Measurements from ENCODE around the gene ARHGEF7. TPM values are rescaled to one million over a fixed set of nuclear protein-coding genes. Genes with fewer than 3 reads are reported as not detected.

The ARHGEF7 gene
- total RNA-seq, 2 experiments from 2014 or later, result 67.9 to 68.9 TPM

DNA sequence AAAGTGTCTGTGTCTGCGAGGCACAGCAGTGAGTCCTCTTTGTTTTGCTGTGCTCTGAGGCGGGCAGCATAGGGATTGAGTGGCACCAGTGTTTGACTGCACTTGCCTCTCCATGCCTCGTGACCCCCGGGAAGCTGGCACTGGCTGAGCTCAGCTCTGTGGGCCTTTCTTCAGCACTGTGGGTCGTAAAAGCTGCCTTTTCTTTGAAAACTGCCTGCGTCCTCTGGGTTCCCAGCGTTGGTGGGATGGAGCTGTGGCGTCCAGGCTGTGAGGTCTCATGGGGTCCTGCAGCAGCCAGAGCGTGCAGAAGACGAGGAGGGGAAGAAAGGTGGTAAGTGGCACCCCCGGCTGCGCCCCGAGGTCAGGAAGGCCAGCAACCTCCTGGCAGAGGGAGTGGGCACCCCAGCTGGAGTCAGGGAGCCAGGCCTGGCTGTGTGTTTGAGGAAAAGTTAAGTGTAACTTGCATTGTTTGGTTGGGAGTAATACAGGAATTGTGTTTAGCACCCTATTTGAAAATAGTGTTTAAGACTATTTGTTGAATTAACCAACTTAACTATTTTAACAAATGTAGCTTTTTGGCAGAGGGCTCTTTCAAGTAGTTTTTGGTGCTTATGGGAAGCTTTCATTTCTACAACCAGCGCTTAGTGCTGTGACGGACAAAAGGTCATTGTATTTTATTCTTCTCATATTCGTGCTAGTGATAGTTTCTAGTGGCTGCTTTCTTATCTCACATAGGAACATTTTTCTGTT lies 126.1 kb downstream of the ARHGEF7 start:
- Mint-ChIP-seq H3K9me3 (no peaks in the 10 kb centered on the region), H3K27me3 (no peaks in the 10 kb centered on the region), H3K36me3 (ENCODE audit: low read depth) (peaks cover 48% of the 10 kb centered on the region), H3K4me1 (peaks cover 4% of the 10 kb centered on the region), H3K4me3 (no peak overlapping the region), H3K27ac (no peak overlapping the region)
- CTCF ChIA-PET, result no interaction called here
- DNase-seq, result no peak
- POLR2A ChIA-PET, result no interaction called here

- ChIA-PET CTCF (interaction anchor here (1.2 kb wide), 1 partner anchor 18 kb away, joined by 3 read pairs; no protein-coding TSS in a partner anchor), POLR2A (no interaction called here)
- Mint-ChIP-seq H3K36me3 (ENCODE audit: low read depth) (peaks cover 53% of the 10 kb centered on the region), H3K27ac (no peak overlapping the region), H3K27me3 (no peaks in the 10 kb centered on the region), H3K9me3 (no peaks in the 10 kb centered on the region), H3K4me3 (no peak overlapping the region), H3K4me1 (peaks cover 4% of the 10 kb centered on the region)
- DNase-seq, result no peak
These were observed 126.8 kb downstream of the ARHGEF7 start for GRCh38 chr13:111241862-111242261.

DNA sequence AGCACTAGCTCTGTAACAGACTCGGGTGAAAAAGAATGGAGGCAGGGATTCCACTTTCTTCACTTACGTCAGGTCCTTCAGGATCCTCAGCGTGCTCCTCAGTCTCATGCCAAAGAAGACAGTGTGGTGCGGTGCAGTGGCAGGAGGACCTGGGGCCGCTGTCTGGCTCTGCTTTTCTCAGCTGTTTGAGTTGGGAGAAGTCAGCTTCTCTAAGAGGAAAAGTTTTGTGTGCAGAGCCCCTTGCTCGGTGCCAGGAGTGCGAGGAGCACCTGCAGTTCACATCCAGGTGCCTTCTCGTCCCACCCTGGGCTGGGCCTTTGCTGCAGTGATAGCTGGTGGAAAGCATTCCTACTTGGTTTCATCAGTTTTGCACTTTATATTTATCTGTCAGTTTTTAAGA lies 127.5 kb downstream of the ARHGEF7 start:
- no peak overlapping the region for H3K4me3 Mint-ChIP-seq
- H3K36me3 Mint-ChIP-seq (ENCODE audit: low read depth), result peaks cover 59% of the 10 kb centered on the region
- no peaks in the 10 kb centered on the region for H3K9me3 Mint-ChIP-seq
- DNase-seq, result no peak
- peaks cover 4% of the 10 kb centered on the region for H3K4me1 Mint-ChIP-seq
- POLR2A ChIA-PET, result no interaction called here
- CTCF ChIA-PET, result interaction anchor here (1.2 kb wide), 1 partner anchor 19 kb away, joined by 3 read pairs; no protein-coding TSS in a partner anchor
- H3K27me3 Mint-ChIP-seq, result no peaks in the 10 kb centered on the region
- no peak overlapping the region for H3K27ac Mint-ChIP-seq

GRCh38 chr13:111243981-111244380 lies 128.9 kb downstream of the ARHGEF7 start:
- POLR2A ChIA-PET, result no interaction called here
- H3K4me3 Mint-ChIP-seq, result no peak overlapping the region
- CTCF ChIA-PET, result no interaction called here
- H3K4me1 Mint-ChIP-seq, result peaks cover 4% of the 10 kb centered on the region
- H3K27ac Mint-ChIP-seq, result no peak overlapping the region
- H3K27me3 Mint-ChIP-seq, result no peaks in the 10 kb centered on the region
- H3K9me3 Mint-ChIP-seq, result no peaks in the 10 kb centered on the region
- DNase-seq, result no peak
- H3K36me3 Mint-ChIP-seq (ENCODE audit: low read depth), result peaks cover 64% of the 10 kb centered on the region

GRCh38 chr13:111245576-111246384 lies 130.7 kb downstream of the ARHGEF7 start:
- ChIA-PET POLR2A (no interaction called here), CTCF (no interaction called here)
- no peaks in the 10 kb centered on the region for H3K27me3 Mint-ChIP-seq
- no peak overlapping the region for H3K27ac Mint-ChIP-seq
- no peak overlapping the region for H3K4me3 Mint-ChIP-seq
- peaks cover 79% of the 10 kb centered on the region for H3K36me3 Mint-ChIP-seq (ENCODE audit: low read depth)
- H3K9me3 Mint-ChIP-seq, result no peaks in the 10 kb centered on the region
- H3K4me1 Mint-ChIP-seq, result peaks cover 4% of the 10 kb centered on the region
- no peak for DNase-seq

GRCh38 chr13:111247552-111247951 lies 132.4 kb downstream of the ARHGEF7 start:
- DNase-seq, result no peak
- H3K36me3 Mint-ChIP-seq (ENCODE audit: low read depth), result peaks cover 82% of the 10 kb centered on the region
- CTCF ChIA-PET, result no interaction called here

DNA sequence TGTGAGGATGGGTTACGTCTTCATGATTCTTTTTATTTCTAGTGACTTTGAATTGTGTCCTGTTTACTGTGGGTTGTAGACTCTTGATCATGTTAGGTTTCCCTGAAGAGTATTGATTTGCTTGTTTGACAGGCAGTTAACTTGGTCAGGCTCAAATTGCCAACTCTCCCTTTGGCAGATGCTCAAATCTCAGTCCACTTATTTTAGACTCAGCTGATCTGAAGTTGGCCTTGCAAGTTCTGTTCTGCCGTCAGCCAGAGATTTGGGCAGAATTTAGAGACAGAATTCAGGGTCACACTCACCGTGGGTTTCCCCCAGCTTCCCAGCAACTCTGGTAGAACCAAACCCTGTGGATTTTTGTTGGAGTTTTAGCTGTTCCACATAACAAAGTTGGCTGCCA lies 133.7 kb downstream of the ARHGEF7 start:
- Mint-ChIP-seq H3K36me3 (ENCODE audit: low read depth) (peaks cover 84% of the 10 kb centered on the region), H3K27ac (no peak overlapping the region), H3K4me3 (no peak overlapping the region), H3K27me3 (no peaks in the 10 kb centered on the region), H3K9me3 (peaks cover 4% of the 10 kb centered on the region), H3K4me1 (peaks cover 4% of the 10 kb centered on the region)
- no peak for DNase-seq
- POLR2A ChIA-PET, result no interaction called here
- CTCF ChIA-PET, result no interaction called here

More at GRCh38 chr13:111247552-111247951, 132.4 kb downstream of the ARHGEF7 start:
- Mint-ChIP-seq H3K27ac (no peak overlapping the region), H3K9me3 (no peaks in the 10 kb centered on the region), H3K4me1 (peaks cover 4% of the 10 kb centered on the region), H3K4me3 (no peak overlapping the region), H3K27me3 (no peaks in the 10 kb centered on the region)
- POLR2A ChIA-PET, result no interaction called here

DNA sequence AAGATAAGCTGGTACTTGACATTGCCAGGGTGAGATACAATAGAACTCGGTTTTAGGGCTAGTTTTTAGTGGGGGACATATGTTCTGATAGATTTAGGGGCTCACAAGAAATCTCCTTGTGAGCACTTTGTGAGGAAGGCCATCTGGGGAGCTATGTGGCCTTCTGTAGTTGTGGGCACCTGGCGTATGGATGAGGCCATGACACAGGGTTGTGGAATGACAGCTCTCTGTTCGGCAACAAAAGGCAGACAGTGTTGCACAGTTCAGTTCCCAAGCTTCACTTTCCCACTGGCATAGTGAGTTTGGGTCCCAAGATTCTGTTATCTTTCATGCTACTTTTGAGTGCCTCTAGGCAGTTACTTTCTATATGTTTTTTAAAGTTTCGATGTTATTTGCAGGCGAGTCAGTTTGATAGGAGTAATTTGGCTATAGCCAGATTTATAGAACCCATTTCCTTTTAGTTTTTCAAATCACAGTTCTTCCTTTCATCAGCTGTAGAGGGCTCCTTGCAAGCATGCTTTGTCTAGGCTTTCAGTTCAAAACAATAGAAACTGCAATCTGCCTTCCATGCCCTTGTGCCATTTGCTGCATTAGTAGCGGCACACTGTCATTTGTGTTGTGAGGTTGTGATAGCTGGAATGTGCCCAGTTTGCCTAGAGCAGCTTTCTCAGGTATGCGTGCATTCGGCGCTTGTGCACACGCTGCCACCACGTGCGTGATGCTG lies 134.7 kb downstream of the ARHGEF7 start:
- Mint-ChIP-seq H3K27ac (no peak overlapping the region), H3K4me3 (no peak overlapping the region), H3K4me1 (peaks cover 4% of the 10 kb centered on the region), H3K36me3 (ENCODE audit: low read depth) (peaks cover 79% of the 10 kb centered on the region), H3K9me3 (peaks cover 5% of the 10 kb centered on the region), H3K27me3 (no peaks in the 10 kb centered on the region)
- POLR2A ChIA-PET, result no interaction called here
- DNase-seq, result no peak
- CTCF ChIA-PET, result interaction anchor here (0.6 to 1.2 kb wide), 2 partner anchors 179 to 460 kb away, joined by 3 to 4 read pairs; no protein-coding TSS in a partner anchor

- Mint-ChIP-seq H3K27me3 (no peaks in the 10 kb centered on the region), H3K9me3 (peaks cover 8% of the 10 kb centered on the region), H3K4me1 (no peaks in the 10 kb centered on the region), H3K36me3 (ENCODE audit: low read depth) (peaks cover 77% of the 10 kb centered on the region), H3K27ac (no peak overlapping the region), H3K4me3 (no peak overlapping the region)
- CTCF ChIA-PET, result no interaction called here
- no peak for DNase-seq
- POLR2A ChIA-PET, result no interaction called here
These were observed 136.7 kb downstream of the ARHGEF7 start for GRCh38 chr13:111251646-111252445.

DNA sequence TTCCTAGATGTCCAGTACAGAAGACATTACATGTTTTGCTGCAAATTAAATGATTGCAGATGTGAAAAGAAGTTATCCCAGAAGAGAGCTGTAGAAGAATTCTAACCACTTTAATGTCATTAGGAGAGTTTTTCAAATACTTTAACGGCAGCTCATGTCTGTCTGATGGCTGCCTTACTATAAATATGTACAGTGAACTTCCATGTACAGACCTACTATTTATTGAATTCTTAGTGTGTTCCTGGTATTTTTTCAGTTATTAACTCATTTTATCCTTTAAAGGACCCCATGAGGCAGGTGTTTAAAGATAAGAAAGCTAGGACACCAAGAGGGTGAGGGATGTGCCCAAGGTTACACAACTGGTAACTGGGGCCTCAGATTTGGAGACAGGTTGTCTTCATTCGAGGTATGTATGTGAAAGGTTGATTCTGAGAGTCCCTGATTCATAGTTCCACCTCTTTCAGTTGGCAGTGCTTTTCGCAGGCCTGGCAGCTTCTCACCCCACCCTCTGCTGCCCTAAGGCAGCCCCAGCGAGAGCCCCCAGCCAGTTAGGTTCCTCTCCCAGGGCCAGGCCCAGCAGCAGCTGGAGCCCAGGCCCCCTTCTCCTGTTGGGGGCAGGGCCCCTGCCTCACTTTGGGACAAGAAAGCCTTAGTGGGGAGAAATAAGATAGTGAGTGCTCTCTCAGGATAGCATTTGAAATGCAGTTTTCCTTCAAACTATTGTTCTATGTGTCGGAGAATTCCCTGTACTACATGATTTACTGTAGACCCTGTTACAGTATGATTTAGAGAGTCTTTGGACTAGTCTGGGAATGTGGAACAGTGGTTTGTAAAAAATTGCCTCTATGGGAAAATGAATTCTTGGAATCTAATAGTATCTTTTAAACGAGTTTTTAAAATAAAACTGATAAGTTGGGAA lies 137.6 kb downstream of the ARHGEF7 start:
- CTCF ChIA-PET, result no interaction called here
- no peak for DNase-seq
- Mint-ChIP-seq H3K9me3 (peaks cover 11% of the 10 kb centered on the region), H3K4me3 (no peak overlapping the region), H3K36me3 (ENCODE audit: low read depth) (peaks cover 78% of the 10 kb centered on the region), H3K27ac (no peak overlapping the region), H3K4me1 (peaks cover 2% of the 10 kb centered on the region), H3K27me3 (no peaks in the 10 kb centered on the region)
- POLR2A ChIA-PET, result no interaction called here

GRCh38 chr13:111253365-111253872 lies 138.3 kb downstream of the ARHGEF7 start:
- no peak for DNase-seq
- ChIA-PET CTCF (no interaction called here), POLR2A (no interaction called here)
- Mint-ChIP-seq H3K4me3 (no peak overlapping the region), H3K4me1 (peaks cover 2% of the 10 kb centered on the region), H3K27me3 (no peaks in the 10 kb centered on the region), H3K36me3 (ENCODE audit: low read depth) (peaks cover 78% of the 10 kb centered on the region), H3K9me3 (peaks cover 11% of the 10 kb centered on the region), H3K27ac (no peak overlapping the region)

Measured in activated CD4-positive, alpha-beta memory T cell treated with anti-CD3 and anti-CD28 coated beads, Interleukin-2, amount 10 ng/mL, durations not matched to agents 7 days and 5 days (primary cell).